Measurements from ENCODE around the gene CDKL4.

- TF ChIP-seq CTCF (IDR thresholded peaks at IDR 0.05) (no peak), POLR2AphosphoS5 (IDR thresholded peaks at IDR 0.05) (no peak)
Measured at GRCh38 chr2:39140322-39140847, 103.4 kb downstream of the CDKL4 start.
